Stimulated activated CD8-positive, alpha-beta memory T cell treated with anti-CD3 and anti-CD28 coated beads, Interleukin-12 subunit alpha, Interleukin-12 subunit beta, amount 100 ng/mL, for 1 hour (primary cell): ENCODE results near the gene EIF3F.

Experiments
- DNase-seq: peaks from one replicate; pipeline ENCODE4 v3.0.0-alpha.2; 2020; ENCODE audit warnings: low read depth

The EIF3F gene

GRCh38 chr11:8039530-8040260, 52.6 kb downstream of the EIF3F start:
- DNase-seq: no peak

- DNase-seq: no peak
Measured at GRCh38 chr11:8040261-8040920, 53.3 kb downstream of the EIF3F start.

GRCh38 chr11:8040921-8041285, 53.8 kb downstream of the EIF3F start:
- DNase-seq: no peak

GRCh38 chr11:8041576-8041975, 54.4 kb downstream of the EIF3F start:
- DNase-seq: no peak

GRCh38 chr11:8043756-8044155, 56.6 kb downstream of the EIF3F start:
- DNase-seq: no peak

GRCh38 chr11:8045839-8046238, 58.7 kb downstream of the EIF3F start:
- DNase-seq: no peak

GRCh38 chr11:8047382-8047781, 60.2 kb downstream of the EIF3F start:
- no peak for DNase-seq

- no peak for DNase-seq
Measured at GRCh38 chr11:8049084-8049483, 61.9 kb downstream of the EIF3F start.
